NCI-H187 treated with DMSO at 0.1 percent for 48 hours (cell line): Measurements from ENCODE around the gene CD247.

Experiments used
- DNase-seq: peaks from one replicate; lab custom pipeline; 2025; lab: John Stamatoyannopoulos, UW

Gene CD247

DNA sequence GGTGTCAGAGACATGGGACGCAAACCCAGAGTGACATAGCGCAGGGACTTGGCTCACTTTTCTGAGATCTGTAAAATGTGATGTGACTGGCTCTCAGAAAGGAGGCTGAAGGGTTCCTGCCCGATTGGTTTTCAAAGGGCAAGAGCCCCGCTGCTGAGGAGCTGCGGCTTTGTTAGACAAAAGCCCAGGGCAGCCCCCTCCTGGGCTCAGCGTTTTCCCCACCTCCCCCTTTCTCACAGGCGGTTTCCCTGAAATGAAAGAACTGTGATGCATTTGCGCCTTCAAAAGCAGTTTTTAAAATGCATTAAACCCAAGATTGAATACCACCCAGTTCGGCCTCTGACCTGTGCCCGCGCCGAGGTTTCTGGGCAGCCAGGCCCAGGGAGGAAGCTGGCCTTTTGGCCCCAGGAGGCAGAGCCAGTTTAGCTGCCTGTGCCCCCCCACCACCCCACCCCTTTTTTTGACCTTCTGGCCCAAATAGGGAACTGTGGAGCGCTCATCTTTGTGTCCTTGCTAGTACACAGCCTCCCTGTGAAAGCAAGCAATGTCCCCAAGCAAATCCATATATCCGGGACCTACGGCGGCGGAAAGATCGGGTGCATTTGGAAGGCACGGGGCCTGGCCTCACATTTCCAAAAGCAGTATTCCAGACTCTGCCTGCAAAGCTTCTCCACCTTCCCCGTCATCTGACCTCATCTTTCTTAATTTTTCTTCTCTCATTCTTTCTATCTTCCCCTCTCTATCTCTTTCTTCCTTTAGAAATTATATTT is 28.6 kb downstream of the CD247 start:
- DNase-seq: no peak

GRCh38 chr1:167488786-167489185 is 29.5 kb downstream of the CD247 start:
- DNase-seq: peak; percentile 84

DNA sequence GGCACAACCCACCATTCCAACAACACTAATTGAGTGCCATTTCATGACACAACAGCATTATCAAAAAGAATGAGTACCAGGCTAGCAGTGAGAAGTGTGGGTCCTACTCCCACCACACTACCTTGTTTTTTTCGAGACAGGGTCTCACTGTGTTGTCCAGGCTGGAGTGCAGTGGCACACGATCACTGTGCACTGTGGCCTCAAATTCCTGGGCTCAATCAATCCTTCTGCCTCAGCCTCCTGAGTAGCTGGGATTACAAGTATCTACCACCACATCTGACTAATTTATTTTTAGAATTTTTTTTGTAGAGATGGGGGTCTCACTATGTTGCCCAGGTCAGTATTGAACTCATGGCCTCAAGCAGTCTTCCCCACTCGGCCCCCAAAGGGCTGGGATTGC is 30.7 kb downstream of the CD247 start:
- DNase-seq: no peak

DNA sequence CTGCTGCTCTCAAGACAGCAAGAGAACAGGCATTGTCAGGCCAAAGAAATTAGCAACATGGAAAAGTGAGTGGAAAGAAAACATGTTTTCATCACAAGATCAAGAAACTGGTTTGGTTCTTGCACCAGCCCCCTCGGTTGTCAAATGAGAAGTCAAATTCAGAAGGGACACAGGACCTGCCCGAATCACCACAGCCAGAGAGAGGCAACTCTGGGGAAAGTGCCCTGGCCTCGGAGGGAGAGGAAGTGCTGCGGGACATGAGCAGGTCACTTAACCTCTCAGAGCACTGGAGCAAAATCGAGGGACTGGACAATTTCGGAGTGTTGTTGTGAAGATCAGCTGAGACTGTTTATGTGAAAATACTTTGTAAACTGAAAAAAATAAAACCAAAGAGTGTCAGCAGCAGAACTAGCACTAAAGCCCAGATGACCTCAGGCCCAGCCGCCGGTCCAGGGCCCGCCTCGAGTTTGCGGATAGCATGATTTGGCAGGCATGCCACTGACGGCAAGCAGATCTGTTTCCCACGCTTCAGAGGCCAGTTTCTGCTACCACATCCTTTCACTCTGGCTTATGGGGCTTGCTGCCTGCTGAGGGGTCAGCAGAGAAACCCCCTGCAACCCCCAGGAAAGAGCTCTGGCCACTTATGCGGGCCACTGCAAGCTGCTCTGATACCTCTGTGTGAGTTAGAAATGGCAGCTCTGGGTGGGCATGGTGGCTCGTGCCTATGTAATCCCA is 32.1 kb downstream of the CD247 start:
- DNase-seq: no peak

DNA sequence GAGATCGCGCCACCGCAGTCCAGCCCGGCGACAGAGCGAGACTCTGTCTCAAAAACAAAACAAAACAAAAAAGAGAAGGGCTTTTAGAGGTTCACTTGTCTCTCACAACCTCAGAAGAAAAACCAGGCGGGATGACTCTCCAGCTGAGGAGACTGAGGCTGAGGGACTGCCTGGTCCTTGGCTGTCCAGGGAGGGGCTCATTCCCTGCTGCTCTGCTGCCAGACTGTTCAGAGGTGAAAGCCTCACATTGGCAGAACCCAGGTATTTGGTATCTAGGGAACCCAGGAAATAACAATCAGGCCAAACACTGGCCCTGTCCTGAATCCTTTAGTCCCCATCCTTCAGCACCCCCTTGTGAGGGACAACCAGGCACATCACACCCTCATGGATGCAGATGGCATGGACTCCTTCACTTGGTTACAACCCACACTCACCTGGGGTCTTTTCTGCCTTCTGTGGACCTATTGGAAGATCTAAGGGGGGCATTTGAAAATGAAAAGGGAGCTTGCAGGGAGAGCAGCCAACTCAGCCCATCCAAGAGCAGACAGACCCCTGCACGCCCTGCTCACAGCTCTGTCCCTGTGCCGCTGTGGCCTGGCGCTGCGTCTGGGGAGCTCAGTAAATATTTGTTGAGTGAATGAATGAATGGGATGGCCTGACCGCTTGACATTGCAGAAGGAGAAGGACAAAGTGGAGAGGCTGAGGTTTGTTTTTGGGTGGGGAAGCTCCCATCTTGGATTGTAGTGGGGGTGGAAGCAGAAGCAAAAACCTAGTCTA is 33.4 kb downstream of the CD247 start:
- no peak for DNase-seq

GRCh38 chr1:167483790-167484189 is 34.5 kb downstream of the CD247 start:
- no peak for DNase-seq

GRCh38 chr1:167482184-167482583 is 36.1 kb downstream of the CD247 start:
- no peak for DNase-seq

- no peak for DNase-seq
Measured at GRCh38 chr1:167479331-167479979, 38.9 kb downstream of the CD247 start.

GRCh38 chr1:167477986-167478385 is 40.3 kb downstream of the CD247 start:
- no peak for DNase-seq

DNA sequence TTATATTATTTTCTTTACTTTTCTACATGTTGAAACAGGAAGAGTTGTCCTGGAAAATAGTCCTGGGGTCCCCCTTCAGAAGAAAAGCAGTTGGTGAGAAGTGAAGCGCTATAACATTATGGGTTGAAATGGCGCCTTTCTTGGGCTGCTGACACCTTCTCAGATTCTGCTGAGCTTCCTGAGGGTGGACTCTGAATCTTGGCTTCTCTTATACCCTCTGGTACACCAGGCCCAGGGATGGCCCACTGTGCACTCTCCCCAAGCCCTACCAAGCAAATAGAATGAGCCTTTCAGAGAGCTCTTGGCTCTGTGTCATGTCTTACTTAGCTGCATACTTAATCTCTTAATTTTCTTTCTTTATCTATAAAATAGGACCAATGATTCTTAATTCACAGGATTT is 42.3 kb downstream of the CD247 start:
- DNase-seq: no peak

DNA sequence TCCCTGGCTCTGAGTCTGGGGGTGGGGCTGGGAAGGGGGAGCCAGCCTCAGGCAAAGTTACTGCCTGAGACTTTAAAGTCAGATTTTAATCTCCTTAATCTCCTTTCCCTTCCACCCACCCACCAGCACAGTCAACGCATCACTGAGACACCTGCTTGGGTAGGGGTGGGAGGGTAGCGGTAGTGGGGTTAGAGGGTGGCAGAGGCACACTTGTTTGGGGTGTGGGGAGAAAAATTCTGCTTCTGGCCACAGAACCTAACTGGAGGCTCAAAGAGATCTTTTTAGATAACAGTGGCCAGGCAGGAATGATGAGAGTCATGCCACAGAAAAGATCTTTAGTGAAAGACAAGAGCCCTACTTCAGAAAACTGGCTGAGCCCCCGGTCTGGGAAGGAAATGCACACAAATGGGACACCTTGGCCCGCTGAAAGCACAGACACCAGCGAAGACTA is 44.1 kb downstream of the CD247 start:
- no peak for DNase-seq

DNA sequence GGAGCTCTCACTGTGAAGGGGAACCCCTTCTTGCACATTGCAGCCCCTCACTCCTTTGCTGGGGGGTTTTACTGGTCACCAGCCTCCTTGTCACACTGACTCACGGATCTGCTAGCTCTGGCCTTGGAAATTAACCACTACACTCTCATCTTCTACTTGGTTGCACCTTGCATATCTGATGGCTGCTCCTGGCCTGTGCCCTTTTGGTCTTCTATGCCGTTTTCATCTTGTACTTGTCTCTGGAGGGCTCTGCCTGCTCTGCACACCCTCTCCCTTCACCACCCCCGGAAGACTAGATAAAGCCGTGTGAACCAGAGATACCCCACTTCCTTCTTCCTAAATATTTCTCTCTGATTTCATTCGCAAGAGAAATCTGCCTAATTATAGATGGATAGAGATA is 44.6 kb downstream of the CD247 start:
- DNase-seq: no peak

DNA sequence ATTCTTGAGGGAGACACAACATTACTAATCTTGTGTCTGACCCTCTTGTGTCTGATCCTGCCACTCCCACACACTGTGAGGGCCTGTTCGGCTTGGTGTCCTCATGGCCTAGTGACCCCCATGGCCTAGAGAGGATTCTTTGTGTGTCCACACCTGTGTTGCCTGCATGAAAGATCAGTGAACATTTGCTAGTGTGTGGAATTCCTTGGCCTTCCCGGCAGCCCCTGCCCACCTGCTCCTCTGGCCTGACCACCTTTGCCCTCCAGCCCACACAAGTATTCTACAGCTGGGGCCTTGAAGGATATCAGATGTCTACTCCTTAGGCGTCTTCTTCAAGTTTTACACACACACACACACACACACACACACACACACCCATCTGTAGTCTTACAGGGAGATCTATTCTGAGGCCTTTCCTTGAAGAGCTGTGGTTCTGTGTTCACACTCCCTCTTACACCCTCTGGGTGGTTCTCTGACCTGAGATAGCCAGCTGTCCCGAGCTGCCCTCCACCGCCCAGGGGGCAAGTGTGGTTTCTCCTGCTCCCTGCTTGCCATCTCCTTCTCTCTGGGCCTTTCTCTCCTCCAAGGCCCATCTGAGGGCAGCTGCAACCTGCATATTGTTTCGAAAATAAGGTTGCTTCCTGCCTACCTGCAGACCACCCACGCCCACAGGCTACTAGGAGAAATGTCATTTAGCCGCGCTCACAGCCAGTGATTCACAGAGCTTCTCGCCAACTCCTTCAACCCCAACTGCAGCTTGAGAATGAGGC is 45.4 kb downstream of the CD247 start:
- no peak for DNase-seq

DNA sequence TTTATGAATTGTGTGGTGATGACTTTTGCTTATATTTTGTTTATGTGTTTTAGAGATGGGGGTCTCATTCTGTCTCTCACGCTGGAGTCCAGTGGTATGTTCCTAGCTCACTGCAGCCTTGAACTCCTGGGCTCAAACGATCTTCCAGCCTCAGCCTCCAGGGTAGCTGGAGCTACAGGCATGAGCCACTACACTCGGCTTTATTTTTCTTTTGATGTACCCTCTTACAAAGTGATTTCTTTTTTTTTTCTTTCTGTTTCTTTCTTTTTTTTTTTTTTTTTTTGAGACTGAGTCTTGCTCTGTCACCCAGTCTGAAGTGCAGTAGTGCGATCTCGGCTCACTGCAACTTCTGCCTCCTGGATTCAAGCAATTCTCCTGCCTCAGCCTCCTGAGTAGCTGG is 46.8 kb downstream of the CD247 start:
- no peak for DNase-seq

GRCh38 chr1:167469280-167469965 is 48.9 kb downstream of the CD247 start:
- no peak for DNase-seq

DNA sequence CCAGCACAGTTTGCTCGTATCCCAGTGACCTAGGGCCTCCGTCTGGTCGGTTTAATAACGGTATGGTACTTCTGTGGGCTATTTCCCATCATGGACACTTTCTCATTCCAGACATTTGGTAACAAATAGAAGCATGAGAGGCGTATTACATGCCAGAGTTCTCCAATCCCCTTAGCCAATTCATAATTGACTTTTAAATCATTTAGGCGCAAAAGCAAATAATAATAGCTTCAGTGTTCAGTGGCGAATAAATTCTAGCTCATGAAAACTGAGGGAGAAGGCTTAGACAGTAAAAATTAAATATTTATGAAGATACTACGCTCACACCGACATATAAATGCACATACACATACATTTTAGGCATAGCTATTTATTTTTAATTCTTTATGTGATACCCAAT is 50.6 kb downstream of the CD247 start:
- no peak for DNase-seq

GRCh38 chr1:167467126-167467710 is 51.1 kb downstream of the CD247 start:
- no peak for DNase-seq

DNA sequence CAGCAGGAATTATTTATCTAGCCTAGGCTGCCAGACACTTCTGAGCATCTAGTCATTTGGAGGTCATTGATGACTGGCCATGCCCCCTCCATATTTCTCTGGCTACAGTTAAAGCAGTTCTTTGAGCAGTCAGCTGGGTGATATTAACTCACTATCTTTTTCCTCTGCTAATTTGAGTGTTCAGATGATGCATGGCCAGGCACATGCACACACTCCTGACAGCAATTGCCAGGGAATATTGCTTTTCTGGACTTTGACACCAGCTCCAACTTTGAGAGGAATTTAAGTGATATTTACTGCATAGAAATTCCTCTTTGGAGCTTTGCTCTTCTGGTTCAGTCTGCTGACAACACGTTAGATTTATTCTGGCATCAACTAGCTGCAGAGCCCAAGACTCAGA is 52.6 kb downstream of the CD247 start:
- no peak for DNase-seq

GRCh38 chr1:167465018-167465417 is 53.3 kb downstream of the CD247 start:
- no peak for DNase-seq

GRCh38 chr1:167463875-167464575 is 54.3 kb downstream of the CD247 start:
- DNase-seq: no peak
